Mononuclear cell (primary cell): Measurements from ENCODE around the gene FAM53B. TPM values are rescaled to one million over a fixed set of nuclear protein-coding genes. Genes with fewer than 3 reads are reported as not detected.
"Not testable (repeated sequence)": the region's sequence is repeated elsewhere in the genome, so short reads cannot be mapped to it uniquely, and the experiment has no call there.

Experiments
- H3K27me3 ChIP-seq: 2 replicates; pipeline ENCODE4 v1.6.0; 2011; ENCODE audit warnings: low read length, control low read depth; ENCODE audit not compliant: insufficient read depth
- H3K4me1 ChIP-seq: 2 replicates; pipeline ENCODE4 v1.5.1; 2011; ENCODE audit warnings: mild to moderate bottlenecking, low read length, control low read depth; ENCODE audit not compliant: insufficient read depth
- H3K4me3 ChIP-seq: 2 replicates; pipeline ENCODE4 v1.5.1; 2011; ENCODE audit warnings: mild to moderate bottlenecking, low read length, moderate library complexity
- H3K9me3 ChIP-seq: 2 replicates; pipeline ENCODE4 v1.5.1; 2011; ENCODE audit warnings: low read depth, mild to moderate bottlenecking, control low read depth, low read length
- total RNA-seq: library from RNA; depleted of rRNA; stranded (reverse); fragments of >200 nt; gene quantifications from one replicate; pipeline ENCODE4 v1.2.3, GENCODE V29; 2012

FAM53B gene
- total RNA-seq, 1 donor: 88.5 TPM

- no peak overlapping the region for H3K4me3 ChIP-seq
- H3K27me3 ChIP-seq: no peaks in the 10 kb centered on the region
- H3K9me3 ChIP-seq: no peaks in the 10 kb centered on the region
- peaks cover 36% of the 10 kb centered on the region for H3K4me1 ChIP-seq
These were observed 147.9 kb downstream of the FAM53B start for GRCh38 chr10:124596116-124596785.

- Histone ChIP-seq H3K27me3 (no peaks in the 10 kb centered on the region), H3K4me1 (peaks cover 28% of the 10 kb centered on the region)
These were observed 148.9 kb downstream of the FAM53B start for GRCh38 chr10:124595143-124595883.

GRCh38 chr10:124594240-124594639, 149.9 kb downstream of the FAM53B start:
- Histone ChIP-seq H3K9me3 (no peaks in the 10 kb centered on the region), H3K27me3 (no peaks in the 10 kb centered on the region), H3K4me3 (no peak overlapping the region), H3K4me1 (peaks cover 22% of the 10 kb centered on the region)

More at GRCh38 chr10:124595143-124595883, 148.9 kb downstream of the FAM53B start:
- Histone ChIP-seq H3K4me3 (no peak overlapping the region), H3K9me3 (no peaks in the 10 kb centered on the region)

GRCh38 chr10:124593431-124593985, 150.7 kb downstream of the FAM53B start:
- Histone ChIP-seq H3K4me1 (peaks cover 23% of the 10 kb centered on the region), H3K9me3 (no peaks in the 10 kb centered on the region), H3K27me3 (no peaks in the 10 kb centered on the region), H3K4me3 (no peak overlapping the region)

- Histone ChIP-seq H3K9me3 (no peaks in the 10 kb centered on the region), H3K4me1 (peaks cover 20% of the 10 kb centered on the region), H3K4me3 (no peak overlapping the region), H3K27me3 (no peaks in the 10 kb centered on the region)
These were observed 151.3 kb downstream of the FAM53B start for GRCh38 chr10:124592736-124593430.

GRCh38 chr10:124592101-124592500, 152.1 kb downstream of the FAM53B start:
- Histone ChIP-seq H3K27me3 (no peaks in the 10 kb centered on the region), H3K9me3 (no peaks in the 10 kb centered on the region), H3K4me1 (peaks cover 16% of the 10 kb centered on the region), H3K4me3 (no peak overlapping the region)

GRCh38 chr10:124591123-124591495, 153.1 kb downstream of the FAM53B start:
- Histone ChIP-seq H3K27me3 (no peaks in the 10 kb centered on the region), H3K4me1 (peaks cover 16% of the 10 kb centered on the region), H3K4me3 (no peak overlapping the region), H3K9me3 (no peaks in the 10 kb centered on the region)

- Histone ChIP-seq H3K4me3 (no peak overlapping the region), H3K4me1 (peaks cover 16% of the 10 kb centered on the region), H3K27me3 (no peaks in the 10 kb centered on the region)
These were observed 153.7 kb downstream of the FAM53B start for GRCh38 chr10:124590216-124591122.

GRCh38 chr10:124589491-124590041, 154.6 kb downstream of the FAM53B start:
- peaks cover 16% of the 10 kb centered on the region for H3K4me1 ChIP-seq
- H3K27me3 ChIP-seq: no peaks in the 10 kb centered on the region
- no peak overlapping the region for H3K4me3 ChIP-seq
- no peaks in the 10 kb centered on the region for H3K9me3 ChIP-seq

More at GRCh38 chr10:124590216-124591122, 153.7 kb downstream of the FAM53B start:
- H3K9me3 ChIP-seq: no peaks in the 10 kb centered on the region

- peaks cover 16% of the 10 kb centered on the region for H3K4me1 ChIP-seq
- H3K9me3 ChIP-seq: no peaks in the 10 kb centered on the region
- no peaks in the 10 kb centered on the region for H3K27me3 ChIP-seq
- no peak overlapping the region for H3K4me3 ChIP-seq
These were observed 155.3 kb downstream of the FAM53B start for GRCh38 chr10:124588736-124589490.

- H3K4me1 ChIP-seq: peaks cover 16% of the 10 kb centered on the region
- not testable (repeated sequence) for H3K27me3 ChIP-seq, H3K4me3 ChIP-seq, H3K9me3 ChIP-seq
These were observed 155.8 kb downstream of the FAM53B start for GRCh38 chr10:124588341-124588735.

- H3K27me3 ChIP-seq: no peaks in the 10 kb centered on the region
- H3K4me3 ChIP-seq: no peak overlapping the region
- no peaks in the 10 kb centered on the region for H3K9me3 ChIP-seq
- H3K4me1 ChIP-seq: peaks cover 16% of the 10 kb centered on the region
These were observed 156.4 kb downstream of the FAM53B start for GRCh38 chr10:124587811-124588211.

GRCh38 chr10:124586142-124586541, 158.0 kb downstream of the FAM53B start:
- Histone ChIP-seq H3K4me1 (peaks cover 16% of the 10 kb centered on the region), H3K4me3 (no peak overlapping the region), H3K9me3 (no peaks in the 10 kb centered on the region), H3K27me3 (no peaks in the 10 kb centered on the region)
